ENCODE data around the gene CCDC66.

- TF ChIP-seq CTCF (IDR thresholded peaks at IDR 0.05) (no peak), POLR2A (IDR thresholded peaks at IDR 0.05) (no peak), POLR2AphosphoS5 (IDR thresholded peaks at IDR 0.05) (no peak)
These were observed 34.6 kb upstream of the CCDC66 start for GRCh38 chr3:56522374-56522773.

Measured in transverse colon (tissue), 4 donors.